H1 (cell line): ENCODE data around the gene ZNF91.

ENCODE experiments used
- ASH2L ChIP-seq: fragments of 200-600, 300-600 bp; sonication (generic); IDR thresholded peaks from one replicate; pipeline ENCODE4 v1.7.1; 2017; ENCODE audit warnings: low read length
- ATF3 ChIP-seq: IDR thresholded peaks from 2 replicates; pipeline ENCODE4 v1.6.1; 2011; ENCODE audit warnings: low read depth, mild to moderate bottlenecking, low read length; ENCODE audit not compliant: insufficient read depth
- CHD1 ChIP-seq: IDR thresholded peaks from 2 replicates; pipeline ENCODE4 v1.6.1; 2012; ENCODE audit warnings: low read depth, low read length, improper control_type of control experiment
- CTBP2 ChIP-seq: IDR thresholded peaks from 2 replicates; pipeline ENCODE4 v1.7.0; 2011; ENCODE audit warnings: borderline replicate concordance, mild to moderate bottlenecking, moderate library complexity, mixed read lengths, low read length; ENCODE audit not compliant: insufficient read depth, insufficient read length
- EP300 ChIP-seq, 2 experiments: IDR thresholded peaks; 1 replicate in 1 of 2; 2 replicates in 1 of 2; pipeline ENCODE4 v1.6.1; 2011 to 2012; ENCODE audit warnings: low read depth in 2 of 2, low read length in 2 of 2, mild to moderate bottlenecking in 2 of 2, borderline replicate concordance in 1 of 2, inconsistent platforms in 1 of 2, moderate library complexity in 1 of 2
- EZH2 ChIP-seq: fragments of 200-600 bp; sonication (generic); IDR thresholded peaks from 2 replicates; pipeline ENCODE4 v1.7.1; 2012; ENCODE audit warnings: low read depth, mild to moderate bottlenecking, moderate library complexity, low read length, inconsistent platforms; ENCODE audit not compliant: severe bottlenecking
- JUN ChIP-seq: IDR thresholded peaks from 2 replicates; pipeline ENCODE4 v1.6.1; 2011; ENCODE audit warnings: low read depth, mild to moderate bottlenecking, improper control_type of control experiment, low read length
- PHF8 ChIP-seq: fragments of 200-600 bp; sonication (generic); conservative IDR thresholded peaks from 2 replicates; pipeline ENCODE4 v1.7.1; 2012; ENCODE audit warnings: low read depth, mild to moderate bottlenecking, inconsistent platforms, low read length, moderate library complexity
- POLR2A ChIP-seq, 2 experiments: IDR thresholded peaks; 1 replicate in 1 of 2; 2 replicates in 1 of 2; pipeline ENCODE4 v1.6.1; 2011; ENCODE audit warnings: low read depth in 2 of 2, low read length in 2 of 2, mild to moderate bottlenecking in 2 of 2; ENCODE audit errors: control extremely low read depth in 1 of 2
- POLR2AphosphoS5 ChIP-seq: IDR thresholded peaks from 2 replicates; pipeline ENCODE4 v1.6.1; 2011; ENCODE audit warnings: low read depth, low read length
- SIX5 ChIP-seq: IDR thresholded peaks from 2 replicates; pipeline ENCODE4 v1.6.1; 2011; ENCODE audit warnings: mild to moderate bottlenecking, low read depth, low read length
- YY1 ChIP-seq: IDR thresholded peaks from 2 replicates; pipeline ENCODE4 v1.6.1; 2011; ENCODE audit warnings: low read depth, mild to moderate bottlenecking, low read length
- ZNF274 ChIP-seq: IDR thresholded peaks from 2 replicates; pipeline ENCODE4 v1.7.0; 2012; ENCODE audit warnings: low read length, borderline replicate concordance; ENCODE audit errors: extremely low read depth
- TF ChIP-seq, protein P1 (sequence below), 3 experiments: IDR thresholded peaks; 1 replicate in 2 of 3; 2 replicates in 1 of 3; pipeline versions ENCODE4 v1.5.1 to v1.6.1; 2011; ENCODE audit warnings: low read length in 3 of 3, mild to moderate bottlenecking in 3 of 3, inconsistent platforms in 2 of 3, low read depth in 1 of 3, moderate library complexity in 1 of 3; ENCODE audit not compliant: insufficient read depth in 1 of 3; ENCODE audit errors: control extremely low read depth in 1 of 3

DNA sequence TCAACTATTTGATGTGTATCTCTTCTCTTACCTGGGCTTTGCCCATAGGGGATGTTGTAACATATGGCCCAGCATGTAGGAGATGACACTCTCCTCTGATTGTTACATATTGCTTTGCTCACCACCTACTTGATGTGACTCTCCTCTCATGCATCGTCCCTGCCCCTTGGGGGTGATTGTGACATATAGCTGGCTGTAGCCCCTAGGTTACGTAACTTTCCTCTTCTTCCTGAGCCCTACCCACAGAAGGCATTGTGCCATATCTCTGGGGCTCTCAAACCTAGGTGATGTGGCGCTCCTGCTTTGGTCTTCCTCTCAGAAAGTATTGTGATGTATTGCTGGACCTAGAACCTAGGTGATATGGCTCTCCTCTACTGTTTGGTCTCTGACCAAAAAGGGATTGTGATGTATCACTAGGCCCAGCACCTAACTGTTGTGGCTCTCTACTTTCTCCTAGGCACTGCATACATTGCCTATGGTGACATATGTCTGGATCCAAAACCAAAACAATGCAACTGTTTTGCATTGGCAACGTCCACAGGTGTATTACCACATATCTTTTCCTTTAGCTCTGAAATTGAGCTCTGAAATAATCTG, 73.2 kb downstream of the ZNF91 start:
- TF ChIP-seq ATF3, result no peak
- no peak for TF ChIP-seq CHD1
- TF ChIP-seq EZH2, result no peak
- TF ChIP-seq EP300 (IDR thresholded peaks at IDR 0.05; ENCODE audit: borderline replicate concordance in 1 of 2, low read depth in 2 of 2, low read length in 2 of 2), result no peak
- TF ChIP-seq SIX5, result no peak
- TF ChIP-seq, protein P1, sequence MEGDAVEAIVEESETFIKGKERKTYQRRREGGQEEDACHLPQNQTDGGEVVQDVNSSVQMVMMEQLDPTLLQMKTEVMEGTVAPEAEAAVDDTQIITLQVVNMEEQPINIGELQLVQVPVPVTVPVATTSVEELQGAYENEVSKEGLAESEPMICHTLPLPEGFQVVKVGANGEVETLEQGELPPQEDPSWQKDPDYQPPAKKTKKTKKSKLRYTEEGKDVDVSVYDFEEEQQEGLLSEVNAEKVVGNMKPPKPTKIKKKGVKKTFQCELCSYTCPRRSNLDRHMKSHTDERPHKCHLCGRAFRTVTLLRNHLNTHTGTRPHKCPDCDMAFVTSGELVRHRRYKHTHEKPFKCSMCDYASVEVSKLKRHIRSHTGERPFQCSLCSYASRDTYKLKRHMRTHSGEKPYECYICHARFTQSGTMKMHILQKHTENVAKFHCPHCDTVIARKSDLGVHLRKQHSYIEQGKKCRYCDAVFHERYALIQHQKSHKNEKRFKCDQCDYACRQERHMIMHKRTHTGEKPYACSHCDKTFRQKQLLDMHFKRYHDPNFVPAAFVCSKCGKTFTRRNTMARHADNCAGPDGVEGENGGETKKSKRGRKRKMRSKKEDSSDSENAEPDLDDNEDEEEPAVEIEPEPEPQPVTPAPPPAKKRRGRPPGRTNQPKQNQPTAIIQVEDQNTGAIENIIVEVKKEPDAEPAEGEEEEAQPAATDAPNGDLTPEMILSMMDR (IDR thresholded peaks at IDR 0.05; ENCODE audit: control extremely low read depth in 1 of 3, insufficient read depth in 1 of 3, low read depth in 1 of 3, low read length in 3 of 3), result no peak
- TF ChIP-seq POLR2A (IDR thresholded peaks at IDR 0.05; ENCODE audit: control extremely low read depth in 1 of 2, low read depth in 2 of 2, low read length in 2 of 2), result no peak
- no peak for TF ChIP-seq ZNF274
- no peak for TF ChIP-seq ASH2L
- TF ChIP-seq JUN, result no peak
- no peak for TF ChIP-seq CTBP2
- no peak for TF ChIP-seq YY1
- TF ChIP-seq POLR2AphosphoS5, result no peak
- no peak for TF ChIP-seq PHF8
